Lower leg skin (tissue), 3 donors: ENCODE data around the gene NUMA1.

ENCODE experiments used
- POLR2A ChIP-seq, 2 donors: fragments of 450-650 bp; IDR thresholded peaks; one replicate each; pipeline ENCODE4 v1.6.1; 2016 to 2017; ENCODE audit warnings: antibody characterized with exemption in 2 of 2, mild to moderate bottlenecking in 1 of 2, moderate library complexity in 1 of 2
- TF ChIP-seq, protein P1 (sequence below), 3 donors: fragments of 450-650 bp; IDR thresholded peaks; one replicate each; pipeline ENCODE4 v1.5.1; 2016; ENCODE audit warnings: antibody characterized with exemption in 3 of 3, mild to moderate bottlenecking in 3 of 3, moderate library complexity in 2 of 3

- TF ChIP-seq, protein P1, sequence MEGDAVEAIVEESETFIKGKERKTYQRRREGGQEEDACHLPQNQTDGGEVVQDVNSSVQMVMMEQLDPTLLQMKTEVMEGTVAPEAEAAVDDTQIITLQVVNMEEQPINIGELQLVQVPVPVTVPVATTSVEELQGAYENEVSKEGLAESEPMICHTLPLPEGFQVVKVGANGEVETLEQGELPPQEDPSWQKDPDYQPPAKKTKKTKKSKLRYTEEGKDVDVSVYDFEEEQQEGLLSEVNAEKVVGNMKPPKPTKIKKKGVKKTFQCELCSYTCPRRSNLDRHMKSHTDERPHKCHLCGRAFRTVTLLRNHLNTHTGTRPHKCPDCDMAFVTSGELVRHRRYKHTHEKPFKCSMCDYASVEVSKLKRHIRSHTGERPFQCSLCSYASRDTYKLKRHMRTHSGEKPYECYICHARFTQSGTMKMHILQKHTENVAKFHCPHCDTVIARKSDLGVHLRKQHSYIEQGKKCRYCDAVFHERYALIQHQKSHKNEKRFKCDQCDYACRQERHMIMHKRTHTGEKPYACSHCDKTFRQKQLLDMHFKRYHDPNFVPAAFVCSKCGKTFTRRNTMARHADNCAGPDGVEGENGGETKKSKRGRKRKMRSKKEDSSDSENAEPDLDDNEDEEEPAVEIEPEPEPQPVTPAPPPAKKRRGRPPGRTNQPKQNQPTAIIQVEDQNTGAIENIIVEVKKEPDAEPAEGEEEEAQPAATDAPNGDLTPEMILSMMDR (IDR thresholded peaks at IDR 0.05) = no peak
- TF ChIP-seq POLR2A (IDR thresholded peaks at IDR 0.05) = no peak
These were observed 82.3 kb downstream of the NUMA1 start for GRCh38 chr11:71998061-71998460.
